ENCODE data around the gene CST1.
"Not testable (repeated sequence)": the region's sequence is repeated elsewhere in the genome, so short reads cannot be mapped to it uniquely, and the experiment has no call there.

CST1 gene

DNA sequence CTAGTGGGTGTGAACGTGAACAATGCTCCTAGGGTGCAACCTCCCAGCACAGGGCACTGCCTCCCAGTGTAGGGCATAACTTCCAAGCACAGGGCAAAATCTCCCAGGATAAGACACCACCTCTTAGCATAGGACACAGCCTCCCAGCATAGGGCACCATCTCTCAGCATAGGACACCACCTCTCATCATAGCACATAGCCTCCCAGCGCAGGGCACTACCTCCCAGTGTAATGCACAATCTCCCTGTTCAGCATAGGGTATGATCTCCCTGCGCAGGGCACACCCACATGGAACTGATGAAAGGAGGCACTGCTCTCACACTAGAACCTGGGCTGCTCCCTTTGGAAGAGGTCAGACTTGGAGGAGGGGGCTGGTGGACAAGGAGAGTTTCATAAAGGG, 21.3 kb upstream of the CST1 start:
- no peaks in the 10 kb centered on the region for H3K4me1 ChIP-seq (ENCODE audit: control insufficient read depth, insufficient read depth, low read length)
- no peaks in the 10 kb centered on the region for H3K27me3 ChIP-seq (ENCODE audit: control insufficient read depth, insufficient read depth, low read length)
- H3K27ac ChIP-seq (ENCODE audit: low read depth, low read length), result no peak overlapping the region
- no peak overlapping the region for H3K4me3 ChIP-seq (ENCODE audit: low read length)
- no peak overlapping the region for H3K9ac ChIP-seq (ENCODE audit: low read length)
- no peaks in the 10 kb centered on the region for H3K36me3 ChIP-seq (ENCODE audit: control insufficient read depth, insufficient read depth, low read length)

DNA sequence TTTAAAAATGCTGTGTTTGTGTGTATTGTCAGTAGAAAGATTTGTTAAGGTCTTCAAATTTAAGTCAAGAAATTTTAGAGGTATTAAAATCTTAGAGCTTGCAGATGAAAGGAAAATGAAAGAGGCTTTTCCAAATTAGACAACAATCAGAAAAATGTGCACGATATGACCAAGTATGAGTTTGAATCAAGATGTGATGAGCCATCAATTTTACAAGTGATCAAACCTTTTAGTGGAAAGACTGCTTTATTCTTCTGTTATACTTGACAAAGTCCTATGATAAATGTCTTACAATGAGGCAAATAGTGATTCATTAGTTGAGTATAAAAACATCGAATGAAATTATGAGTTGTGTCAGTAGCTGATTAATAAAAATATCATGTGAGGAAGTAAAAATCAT, 19.6 kb upstream of the CST1 start:
- Histone ChIP-seq H3K4me3 (ENCODE audit: low read length) (no peak overlapping the region), H3K27me3 (ENCODE audit: control insufficient read depth, insufficient read depth, low read length) (no peaks in the 10 kb centered on the region), H3K36me3 (ENCODE audit: control insufficient read depth, insufficient read depth, low read length) (no peaks in the 10 kb centered on the region), H3K27ac (ENCODE audit: low read depth, low read length) (no peak overlapping the region), H3K4me1 (ENCODE audit: control insufficient read depth, insufficient read depth, low read length) (no peaks in the 10 kb centered on the region), H3K9ac (ENCODE audit: low read length) (no peak overlapping the region)

DNA sequence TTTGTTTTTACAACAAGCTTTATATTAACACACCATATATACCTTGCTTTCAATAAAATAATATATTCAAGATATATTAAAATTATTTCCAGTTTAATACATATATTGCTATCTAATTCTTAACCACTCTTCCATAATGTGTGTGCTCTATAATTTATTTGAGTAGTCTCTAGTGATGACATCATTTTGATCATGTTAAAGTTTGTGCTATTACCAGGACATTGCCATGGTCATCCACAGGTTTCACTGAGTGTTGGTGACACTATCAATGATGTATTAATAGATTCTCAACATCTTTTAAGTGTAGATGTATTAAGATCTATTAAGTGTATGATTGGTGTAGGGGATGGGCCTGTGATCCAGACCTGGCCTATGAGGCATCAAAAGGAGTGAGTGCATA, 17.8 kb upstream of the CST1 start:
- H3K9ac ChIP-seq (ENCODE audit: low read length); H3K36me3 ChIP-seq (ENCODE audit: control insufficient read depth, insufficient read depth, low read length); H3K4me1 ChIP-seq (ENCODE audit: control insufficient read depth, insufficient read depth, low read length); H3K27me3 ChIP-seq (ENCODE audit: control insufficient read depth, insufficient read depth, low read length); H3K4me3 ChIP-seq (ENCODE audit: low read length); H3K27ac ChIP-seq (ENCODE audit: low read depth, low read length): not testable (repeated sequence)

DNA sequence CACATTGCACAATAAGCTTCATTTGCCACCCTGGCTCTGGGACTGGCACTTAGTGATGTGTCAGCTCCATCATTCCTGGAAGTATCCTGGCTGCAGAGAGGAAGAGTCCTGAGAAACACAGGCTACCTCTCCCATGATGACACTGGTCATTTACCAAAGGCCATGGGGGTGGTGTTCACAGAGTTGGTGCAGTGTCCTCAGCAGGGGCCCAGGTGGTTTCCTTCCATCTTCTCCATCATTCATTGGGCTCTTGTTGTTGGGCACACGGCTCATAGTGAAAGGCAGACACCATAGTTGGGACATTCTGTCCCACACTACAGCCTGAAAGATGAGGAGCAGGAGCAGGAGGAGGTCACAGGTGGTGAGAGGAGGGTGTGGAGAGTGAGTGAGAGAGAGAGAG, 15.8 kb upstream of the CST1 start:
- H3K27me3 ChIP-seq (ENCODE audit: control insufficient read depth, insufficient read depth, low read length), result no peaks in the 10 kb centered on the region
- H3K4me3 ChIP-seq (ENCODE audit: low read length), result no peak overlapping the region
- H3K9ac ChIP-seq (ENCODE audit: low read length), result no peak overlapping the region
- no peaks in the 10 kb centered on the region for H3K36me3 ChIP-seq (ENCODE audit: control insufficient read depth, insufficient read depth, low read length)
- H3K4me1 ChIP-seq (ENCODE audit: control insufficient read depth, insufficient read depth, low read length), result no peaks in the 10 kb centered on the region
- H3K27ac ChIP-seq (ENCODE audit: low read depth, low read length), result no peak overlapping the region

DNA sequence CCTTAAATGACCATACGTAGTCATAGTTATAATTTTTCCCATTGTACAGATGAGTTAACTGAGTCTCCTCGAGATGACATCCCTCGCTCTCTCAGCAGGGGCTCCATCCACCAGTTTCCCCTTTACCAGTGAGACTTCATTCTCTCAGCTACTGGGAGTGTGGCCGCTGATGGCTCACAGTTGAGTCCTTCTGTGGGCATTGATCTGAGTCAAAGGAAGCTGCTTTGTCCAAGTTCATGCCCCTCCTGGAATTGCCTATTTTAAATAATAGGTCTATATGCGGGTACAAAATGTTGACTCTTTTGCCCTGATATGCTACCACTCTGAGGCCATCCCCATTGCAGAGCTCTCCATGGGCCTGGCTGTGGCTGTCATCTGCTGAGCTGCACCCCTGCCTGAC, 14.8 kb upstream of the CST1 start:
- no peaks in the 10 kb centered on the region for H3K27me3 ChIP-seq (ENCODE audit: control insufficient read depth, insufficient read depth, low read length)
- no peak overlapping the region for H3K9ac ChIP-seq (ENCODE audit: low read length)
- H3K4me3 ChIP-seq (ENCODE audit: low read length), result no peak overlapping the region
- no peak overlapping the region for H3K27ac ChIP-seq (ENCODE audit: low read depth, low read length)
- no peaks in the 10 kb centered on the region for H3K4me1 ChIP-seq (ENCODE audit: control insufficient read depth, insufficient read depth, low read length)
- H3K36me3 ChIP-seq (ENCODE audit: control insufficient read depth, insufficient read depth, low read length), result no peaks in the 10 kb centered on the region

DNA sequence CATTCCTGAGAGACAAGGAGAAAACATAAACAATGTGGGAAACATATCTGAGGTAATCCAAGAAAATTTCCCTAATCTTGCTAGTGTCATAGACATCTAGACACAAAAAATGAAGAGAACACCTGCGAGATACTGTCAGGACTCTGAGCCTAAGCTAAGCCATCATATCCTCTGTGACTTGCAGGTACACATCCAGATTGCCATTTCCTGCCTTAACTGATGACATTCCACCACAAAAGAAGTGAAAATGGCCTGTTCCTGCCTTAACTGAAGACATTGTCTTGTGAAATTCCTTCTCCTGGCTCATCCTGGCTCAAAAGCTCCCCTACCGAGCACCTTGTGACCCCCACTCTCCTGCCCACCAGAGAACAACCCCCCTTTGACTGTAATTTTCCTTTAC, 13.9 kb upstream of the CST1 start:
- H3K9ac ChIP-seq (ENCODE audit: low read length); H3K4me1 ChIP-seq (ENCODE audit: control insufficient read depth, insufficient read depth, low read length); H3K36me3 ChIP-seq (ENCODE audit: control insufficient read depth, insufficient read depth, low read length); H3K27me3 ChIP-seq (ENCODE audit: control insufficient read depth, insufficient read depth, low read length); H3K27ac ChIP-seq (ENCODE audit: low read depth, low read length); H3K4me3 ChIP-seq (ENCODE audit: low read length): not testable (repeated sequence)

DNA sequence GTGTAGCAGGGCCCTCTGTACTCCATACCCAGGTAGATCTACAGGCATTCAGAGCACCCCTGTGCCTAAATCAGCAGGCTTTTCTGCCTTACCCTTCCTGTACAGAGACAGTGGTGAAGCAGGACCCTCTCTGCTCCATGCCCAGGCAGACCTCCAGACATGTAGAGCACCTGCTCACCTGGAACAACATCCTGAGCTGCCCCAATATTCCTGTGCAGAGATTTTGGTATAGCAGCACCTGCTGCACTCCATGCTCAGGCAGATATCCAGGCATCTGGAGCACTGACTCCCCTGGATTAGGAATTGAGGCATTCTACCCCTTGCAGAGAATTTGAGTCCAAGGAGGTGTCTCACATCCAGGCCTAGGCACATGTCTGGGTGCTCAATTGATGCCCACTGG, 12.6 kb upstream of the CST1 start:
- Histone ChIP-seq H3K4me3 (ENCODE audit: low read length) (no peak overlapping the region), H3K27me3 (ENCODE audit: control insufficient read depth, insufficient read depth, low read length) (no peaks in the 10 kb centered on the region), H3K27ac (ENCODE audit: low read depth, low read length) (no peak overlapping the region), H3K4me1 (ENCODE audit: control insufficient read depth, insufficient read depth, low read length) (no peaks in the 10 kb centered on the region), H3K36me3 (ENCODE audit: control insufficient read depth, insufficient read depth, low read length) (no peaks in the 10 kb centered on the region), H3K9ac (ENCODE audit: low read length) (no peak overlapping the region)

DNA sequence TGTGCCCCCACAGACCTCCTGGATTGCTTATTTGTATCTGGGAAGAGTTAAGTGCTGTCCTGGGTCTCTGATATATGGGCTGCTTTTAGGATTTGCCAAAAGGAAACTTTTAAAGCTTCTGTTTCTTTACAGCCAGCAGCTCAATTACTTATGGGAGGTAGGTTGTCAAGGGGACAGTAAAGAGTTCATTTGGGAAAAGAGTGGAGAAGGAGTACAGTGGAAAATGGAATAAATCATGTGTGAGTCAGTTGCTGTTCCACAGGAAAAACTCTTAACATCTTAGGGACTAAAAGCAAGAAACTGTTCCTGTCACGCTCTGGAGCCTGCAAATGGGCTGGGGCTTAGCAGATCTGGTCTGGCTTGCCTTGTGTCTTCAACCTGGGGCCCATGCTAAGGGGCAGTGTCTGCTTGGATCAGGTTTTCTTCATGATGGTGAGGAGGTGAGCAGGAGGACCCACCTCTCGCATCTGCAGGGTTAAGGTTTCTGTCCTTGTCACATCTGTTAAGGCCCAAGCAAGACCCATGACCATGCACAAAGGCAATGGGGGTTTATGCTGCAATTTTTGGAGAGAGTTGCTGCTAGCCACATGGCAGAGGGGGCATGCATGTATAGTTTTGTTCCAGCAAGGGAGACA, 8.7 kb upstream of the CST1 start:
- H3K4me3 ChIP-seq (ENCODE audit: low read length), result no peak overlapping the region
- H3K27me3 ChIP-seq (ENCODE audit: control insufficient read depth, insufficient read depth, low read length), result no peaks in the 10 kb centered on the region
- H3K27ac ChIP-seq (ENCODE audit: low read depth, low read length), result no peak overlapping the region
- no peak overlapping the region for H3K9ac ChIP-seq (ENCODE audit: low read length)
- no peaks in the 10 kb centered on the region for H3K36me3 ChIP-seq (ENCODE audit: control insufficient read depth, insufficient read depth, low read length)
- no peaks in the 10 kb centered on the region for H3K4me1 ChIP-seq (ENCODE audit: control insufficient read depth, insufficient read depth, low read length)

DNA sequence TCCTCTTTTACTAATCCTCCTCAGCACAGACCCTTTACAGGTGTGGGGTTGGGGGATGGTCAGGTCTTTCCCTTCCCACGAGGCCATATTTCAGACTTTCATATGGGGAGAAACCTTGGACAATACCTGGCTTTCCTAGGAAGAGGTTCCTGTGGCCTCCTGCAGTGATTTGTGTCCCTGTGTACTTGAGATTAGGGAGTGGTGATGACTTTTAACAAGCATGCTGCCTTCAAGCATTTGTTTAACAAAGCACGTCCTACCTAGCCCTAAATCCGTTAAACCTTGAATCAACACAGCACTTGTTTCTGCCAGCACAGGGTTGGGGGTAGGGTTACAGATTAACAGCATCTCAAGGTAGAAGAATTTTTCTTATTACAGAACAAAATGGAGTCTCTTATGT, 6.1 kb upstream of the CST1 start:
- H3K36me3 ChIP-seq (ENCODE audit: control insufficient read depth, insufficient read depth, low read length); H3K27ac ChIP-seq (ENCODE audit: low read depth, low read length); H3K4me3 ChIP-seq (ENCODE audit: low read length); H3K9ac ChIP-seq (ENCODE audit: low read length); H3K27me3 ChIP-seq (ENCODE audit: control insufficient read depth, insufficient read depth, low read length); H3K4me1 ChIP-seq (ENCODE audit: control insufficient read depth, insufficient read depth, low read length): not testable (repeated sequence)

DNA sequence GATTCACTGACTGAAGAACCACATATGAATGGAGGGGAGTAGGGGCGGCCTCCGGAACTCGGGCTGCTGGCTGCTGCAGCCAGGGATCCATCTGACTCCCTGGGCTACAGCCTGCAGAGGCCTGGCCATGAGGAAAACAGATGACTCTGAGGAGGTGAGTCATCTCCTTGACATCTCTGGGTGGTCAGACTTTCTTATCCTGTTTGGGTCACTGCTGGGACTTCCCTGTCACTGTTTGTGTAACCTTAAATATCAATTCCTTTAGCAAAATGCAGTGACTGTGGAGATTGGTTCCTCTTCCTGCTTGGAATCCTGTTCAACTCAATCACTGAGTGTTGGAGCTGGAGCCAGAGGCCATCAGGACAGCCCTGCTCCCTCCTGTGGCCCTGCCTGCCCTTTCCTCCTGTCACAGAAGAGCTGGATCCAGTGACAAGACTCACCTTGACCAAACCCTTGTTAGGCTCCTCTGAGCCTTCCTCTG, 4.4 kb upstream of the CST1 start:
- not testable (repeated sequence) for H3K27me3 ChIP-seq (ENCODE audit: control insufficient read depth, insufficient read depth, low read length); H3K27ac ChIP-seq (ENCODE audit: low read depth, low read length); H3K4me3 ChIP-seq (ENCODE audit: low read length); H3K36me3 ChIP-seq (ENCODE audit: control insufficient read depth, insufficient read depth, low read length); H3K4me1 ChIP-seq (ENCODE audit: control insufficient read depth, insufficient read depth, low read length); H3K9ac ChIP-seq (ENCODE audit: low read length)

DNA sequence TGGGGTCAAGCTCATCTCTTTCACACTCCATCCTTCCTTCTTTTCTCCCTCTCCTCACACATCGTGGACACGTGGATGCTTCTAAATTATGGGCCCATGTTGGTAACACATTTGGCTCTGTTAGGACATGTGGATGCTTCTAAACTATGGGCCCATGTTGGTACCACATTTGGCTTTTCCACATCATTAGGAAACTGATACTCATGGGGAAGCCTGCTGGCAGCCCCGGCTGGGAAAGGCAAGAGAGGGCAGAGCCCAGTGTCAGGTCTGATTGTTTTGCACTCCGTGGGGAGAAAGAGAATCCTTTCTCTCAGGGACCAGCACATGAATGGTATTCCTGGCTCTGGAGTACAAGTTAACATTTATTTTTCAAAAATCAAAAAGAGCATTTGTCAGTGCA, 4.0 kb upstream of the CST1 start:
- no peaks in the 10 kb centered on the region for H3K27me3 ChIP-seq (ENCODE audit: control insufficient read depth, insufficient read depth, low read length)
- no peak overlapping the region for H3K9ac ChIP-seq (ENCODE audit: low read length)
- H3K4me1 ChIP-seq (ENCODE audit: control insufficient read depth, insufficient read depth, low read length), result no peaks in the 10 kb centered on the region
- no peaks in the 10 kb centered on the region for H3K36me3 ChIP-seq (ENCODE audit: control insufficient read depth, insufficient read depth, low read length)
- no peak overlapping the region for H3K27ac ChIP-seq (ENCODE audit: low read depth, low read length)
- no peak overlapping the region for H3K4me3 ChIP-seq (ENCODE audit: low read length)

DNA sequence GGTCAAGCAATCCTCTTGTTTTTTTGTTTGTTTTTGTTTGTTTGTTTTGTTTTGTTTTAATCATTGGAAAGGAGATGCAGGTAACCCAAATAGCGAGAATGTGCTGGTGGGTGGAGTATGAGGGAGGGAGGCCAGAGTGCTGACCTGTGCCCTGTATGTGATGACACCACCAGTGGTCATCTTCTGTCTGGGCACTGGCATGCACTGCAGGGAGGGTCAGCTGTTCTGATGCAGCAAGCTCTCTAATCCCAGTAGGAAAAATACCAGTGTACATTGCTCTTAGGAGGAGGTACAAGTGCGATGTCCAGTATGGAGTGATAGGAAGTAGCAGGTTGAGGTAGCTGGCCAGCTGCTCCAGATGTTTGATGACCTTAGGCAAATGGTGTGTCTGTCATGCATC, 2.9 kb upstream of the CST1 start:
- H3K27ac ChIP-seq (ENCODE audit: low read depth, low read length), result no peak overlapping the region
- no peak overlapping the region for H3K9ac ChIP-seq (ENCODE audit: low read length)
- no peaks in the 10 kb centered on the region for H3K4me1 ChIP-seq (ENCODE audit: control insufficient read depth, insufficient read depth, low read length)
- H3K27me3 ChIP-seq (ENCODE audit: control insufficient read depth, insufficient read depth, low read length), result no peaks in the 10 kb centered on the region
- H3K36me3 ChIP-seq (ENCODE audit: control insufficient read depth, insufficient read depth, low read length), result no peaks in the 10 kb centered on the region
- H3K4me3 ChIP-seq (ENCODE audit: low read length), result no peak overlapping the region

DNA sequence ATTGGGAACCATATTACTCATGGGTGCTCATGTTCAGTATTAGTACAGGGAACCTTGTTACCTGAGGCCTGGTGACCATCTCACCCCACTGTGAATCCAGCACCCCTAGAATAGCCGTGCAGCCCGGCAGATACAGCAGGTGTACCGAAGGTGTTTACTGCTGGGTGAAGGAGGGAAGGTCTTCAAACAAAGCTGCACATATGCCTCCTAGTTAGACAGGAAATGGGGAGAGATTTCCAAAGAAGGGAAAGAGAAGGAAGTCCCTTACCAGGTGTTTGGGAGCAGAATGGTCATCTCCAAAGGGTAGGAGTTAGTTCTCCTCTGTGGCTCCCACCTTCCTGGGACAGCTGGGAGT, 2.4 kb upstream of the CST1 start:
- no peak overlapping the region for H3K9ac ChIP-seq (ENCODE audit: low read length)
- H3K4me1 ChIP-seq (ENCODE audit: control insufficient read depth, insufficient read depth, low read length), result no peaks in the 10 kb centered on the region

More for the DNA sequence above, 2.4 kb upstream of the CST1 start:
- Histone ChIP-seq H3K36me3 (ENCODE audit: control insufficient read depth, insufficient read depth, low read length) (no peaks in the 10 kb centered on the region), H3K27me3 (ENCODE audit: control insufficient read depth, insufficient read depth, low read length) (no peaks in the 10 kb centered on the region), H3K27ac (ENCODE audit: low read depth, low read length) (no peak overlapping the region), H3K4me3 (ENCODE audit: low read length) (no peak overlapping the region)
